HG03060 (cell line): ENCODE data around the gene CCSER2.
A peak's percentile ranks its signal among the peaks of the same experiment; 100 is the strongest.
"Not testable (repeated sequence)": the region's sequence is repeated elsewhere in the genome, so short reads cannot be mapped to it uniquely, and the experiment has no call there.

Experiments used
- ATAC-seq: cut with Tn5 transposase; IDR thresholded peaks from one replicate; pipeline ENCODE4 v1.9.1; 2021; ENCODE audit warnings: low read depth, moderate number of reproducible peaks; ENCODE audit not compliant: unreplicated experiment

CCSER2 gene

DNA sequence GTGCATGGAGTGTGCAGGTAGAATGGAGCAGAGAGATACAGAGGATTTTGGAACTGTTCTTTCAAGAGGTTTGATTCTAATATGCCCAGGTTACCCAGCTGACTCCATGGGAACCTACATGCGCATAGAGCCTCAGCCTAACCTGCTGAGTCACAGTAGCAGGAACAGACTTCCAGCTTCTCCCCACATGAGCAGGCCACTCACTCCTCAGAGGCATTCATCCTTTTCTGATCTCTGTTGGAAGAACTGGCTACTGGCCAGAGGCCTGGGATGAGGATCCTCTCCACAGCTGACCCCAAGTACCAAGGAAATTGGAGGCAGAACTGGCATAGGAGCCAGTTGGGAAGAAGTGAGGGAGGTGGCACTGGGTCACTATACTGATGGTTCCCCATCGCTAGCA lies 17.9 kb upstream of the CCSER2 start:
- no peak for ATAC-seq

GRCh38 chr10:84311576-84311975 lies 16.8 kb upstream of the CCSER2 start:
- ATAC-seq = no peak

DNA sequence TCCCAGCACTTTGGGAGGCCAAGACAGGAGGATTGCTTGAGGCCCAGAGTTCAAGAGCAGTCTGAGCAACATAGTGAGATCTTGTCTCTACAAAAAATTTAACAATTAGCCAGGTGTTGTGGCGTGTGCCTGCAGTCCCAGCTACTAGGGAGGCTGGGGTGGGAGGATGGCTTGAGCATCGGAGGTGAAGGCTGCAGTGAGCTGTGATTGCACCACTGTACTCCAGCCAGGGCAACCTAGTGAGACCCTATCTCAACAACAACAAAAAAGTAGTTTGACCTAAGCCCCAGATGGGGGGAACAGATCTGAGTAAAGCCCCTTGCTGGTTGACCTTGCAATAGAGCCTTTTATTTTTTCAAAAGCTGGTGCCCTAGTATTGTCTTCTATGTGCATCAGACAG lies 15.6 kb upstream of the CCSER2 start:
- no peak for ATAC-seq

GRCh38 chr10:84314275-84314674 lies 14.1 kb upstream of the CCSER2 start:
- no peak for ATAC-seq

GRCh38 chr10:84317174-84317573 lies 11.2 kb upstream of the CCSER2 start:
- ATAC-seq = no peak

GRCh38 chr10:84321902-84322301 lies 6.5 kb upstream of the CCSER2 start:
- ATAC-seq = no peak

DNA sequence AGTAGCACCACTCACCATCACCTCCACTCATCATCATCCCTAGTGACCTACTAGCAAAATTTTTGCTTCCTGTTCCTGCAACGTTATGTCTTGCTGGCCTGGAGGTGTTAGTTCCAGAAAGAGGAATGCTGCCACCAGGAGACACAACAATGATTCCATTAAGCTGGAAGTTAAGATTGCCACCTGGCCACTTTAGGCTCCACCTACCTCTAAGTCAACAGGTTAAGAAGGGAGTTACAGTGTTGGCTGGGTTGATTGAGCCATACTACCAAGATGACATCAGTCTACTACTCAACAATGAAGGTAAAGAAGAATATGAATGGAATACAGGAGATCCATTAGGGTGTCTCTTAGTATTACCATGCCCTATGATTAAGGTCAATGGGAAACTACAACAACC lies 4.8 kb upstream of the CCSER2 start:
- not testable (repeated sequence) for ATAC-seq

DNA sequence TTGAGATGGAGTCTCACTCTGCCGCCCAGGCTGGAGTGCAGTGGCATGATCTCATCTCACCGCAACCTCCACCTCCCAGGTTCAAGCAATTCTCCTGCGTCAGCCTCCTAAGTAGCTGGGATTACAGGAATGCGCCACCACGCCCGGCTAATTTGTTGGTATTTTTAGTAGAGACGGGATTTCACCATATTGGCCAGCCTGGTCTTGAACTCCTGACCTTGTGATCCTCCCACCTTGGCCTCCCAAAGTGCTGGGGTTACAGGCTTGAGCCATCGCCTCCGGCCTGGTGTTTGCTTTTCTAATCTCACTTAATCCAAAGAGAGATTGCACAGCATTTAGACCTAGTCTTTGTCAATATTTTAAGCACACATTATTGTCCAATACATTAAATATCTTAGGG lies 1.4 kb upstream of the CCSER2 start:
- ATAC-seq = not testable (repeated sequence)

- ATAC-seq = peak; percentile 20
These were observed 815 bp downstream of the CCSER2 start for GRCh38 chr10:84329196-84329611.

DNA sequence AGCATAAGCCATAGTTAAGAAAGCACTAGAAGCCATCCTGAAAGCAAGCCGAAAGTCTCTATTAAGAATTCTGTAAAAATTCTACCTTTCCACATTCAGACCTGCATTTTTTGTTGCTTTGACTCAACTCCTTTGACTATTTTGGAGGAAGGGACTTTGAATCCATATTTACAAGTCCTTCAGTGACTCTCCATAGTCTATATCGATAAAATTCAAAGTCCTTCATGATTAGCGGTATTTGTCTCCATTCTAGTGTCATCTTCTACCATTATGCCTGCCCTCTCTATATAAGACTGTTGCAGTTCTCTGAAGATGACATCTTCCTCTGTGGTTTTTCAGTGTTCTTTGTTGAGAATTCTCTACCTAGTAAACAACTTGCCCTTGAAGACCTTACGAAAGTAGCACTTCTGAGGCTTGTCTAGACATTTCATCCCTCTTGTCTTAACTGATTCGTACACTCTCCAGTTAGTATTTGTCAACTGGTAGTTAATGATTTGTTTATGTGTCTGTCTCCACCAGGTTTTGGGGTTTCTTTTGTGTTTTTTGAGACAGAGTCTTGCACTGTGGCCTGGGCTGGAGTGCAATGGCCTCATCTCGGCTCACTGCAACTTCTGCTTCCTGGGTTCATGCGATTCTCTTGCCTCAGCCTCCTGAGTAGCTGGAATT lies 1.7 kb downstream of the CCSER2 start:
- peak; percentile 59 for ATAC-seq

DNA sequence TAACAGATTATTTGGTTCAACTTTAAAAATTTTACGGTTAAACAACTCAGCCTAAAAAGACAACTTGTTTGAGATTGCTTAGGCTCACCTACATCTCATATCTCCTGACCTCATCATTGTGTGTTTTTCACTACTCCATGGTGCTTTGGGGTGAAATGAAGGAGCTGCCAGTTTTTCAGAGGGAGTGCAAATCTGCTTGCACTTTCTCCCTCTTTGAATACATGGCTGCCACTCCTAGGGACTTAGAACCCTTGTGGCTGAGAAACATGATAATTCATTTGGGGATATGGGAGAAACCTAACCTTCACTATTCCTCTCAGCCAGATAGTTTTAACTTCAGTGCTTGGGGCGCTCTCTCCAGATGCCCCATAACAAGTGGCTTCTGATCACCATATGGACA lies 2.7 kb downstream of the CCSER2 start:
- ATAC-seq = no peak

DNA sequence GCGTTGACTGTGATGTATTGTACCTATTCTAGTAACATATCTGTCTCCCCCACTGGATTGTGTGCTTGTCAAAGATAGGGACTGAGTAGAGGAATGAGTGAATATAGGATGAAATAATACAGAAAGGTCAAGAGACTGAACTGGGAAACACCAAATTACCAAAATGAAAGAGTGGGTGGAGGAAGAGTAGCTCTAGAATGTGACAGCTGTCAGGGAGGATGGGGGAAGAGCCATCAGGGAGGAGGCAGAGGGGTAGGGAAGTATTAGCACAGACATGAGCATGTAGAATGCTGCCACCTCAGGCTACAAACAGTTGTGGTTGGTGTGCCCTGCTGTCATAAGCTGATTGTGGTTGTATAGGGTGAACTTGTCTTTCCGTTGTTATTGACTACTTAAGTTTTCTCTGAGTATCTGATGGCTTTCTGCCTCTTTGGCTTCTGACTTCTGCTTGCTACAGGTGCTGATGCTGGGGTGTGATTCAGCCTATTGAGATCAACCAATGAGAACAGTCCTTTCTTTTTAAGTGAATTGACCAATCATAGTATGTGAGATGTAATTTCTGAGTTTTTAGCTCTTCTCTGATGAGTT lies 5.6 kb downstream of the CCSER2 start:
- ATAC-seq = peak; percentile 31

DNA sequence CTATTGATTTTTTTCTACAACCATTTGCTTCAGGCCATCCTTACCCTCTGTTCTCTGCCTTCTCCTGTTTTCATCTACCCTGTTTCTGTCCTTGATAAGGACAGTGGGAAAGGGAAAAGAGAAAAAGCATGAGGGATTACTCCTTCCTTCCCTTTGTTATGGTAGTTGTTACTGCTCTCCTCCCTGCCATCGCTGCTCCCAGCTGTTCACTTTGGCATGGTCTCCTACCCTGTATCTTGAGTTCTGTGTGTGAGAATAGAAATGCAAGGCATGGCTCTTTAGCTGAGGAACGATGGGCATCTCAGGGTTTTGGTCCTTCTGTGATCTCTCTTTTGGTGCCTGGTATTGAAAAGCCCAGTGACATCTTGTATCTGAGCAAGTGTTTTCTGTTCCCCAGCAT lies 6.4 kb downstream of the CCSER2 start:
- no peak for ATAC-seq

DNA sequence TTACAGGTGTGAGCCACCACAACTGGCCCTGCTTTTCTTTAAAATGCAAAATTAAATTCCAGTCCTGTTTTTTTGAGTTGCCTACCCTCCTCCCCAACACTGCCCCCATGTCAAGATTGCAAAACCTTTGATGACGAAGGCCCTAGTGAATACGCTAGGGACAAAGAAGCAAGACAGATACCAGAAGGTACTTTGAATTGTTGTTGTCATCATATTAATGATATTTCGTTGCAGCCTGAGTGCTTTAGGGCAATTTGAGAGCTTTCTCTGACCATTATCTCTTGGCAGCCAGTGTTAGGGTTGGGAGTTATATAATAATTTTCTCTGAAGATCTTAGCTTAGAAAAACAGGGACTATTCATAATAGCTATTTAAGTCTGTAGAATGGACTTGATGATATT lies 7.1 kb downstream of the CCSER2 start:
- no peak for ATAC-seq

DNA sequence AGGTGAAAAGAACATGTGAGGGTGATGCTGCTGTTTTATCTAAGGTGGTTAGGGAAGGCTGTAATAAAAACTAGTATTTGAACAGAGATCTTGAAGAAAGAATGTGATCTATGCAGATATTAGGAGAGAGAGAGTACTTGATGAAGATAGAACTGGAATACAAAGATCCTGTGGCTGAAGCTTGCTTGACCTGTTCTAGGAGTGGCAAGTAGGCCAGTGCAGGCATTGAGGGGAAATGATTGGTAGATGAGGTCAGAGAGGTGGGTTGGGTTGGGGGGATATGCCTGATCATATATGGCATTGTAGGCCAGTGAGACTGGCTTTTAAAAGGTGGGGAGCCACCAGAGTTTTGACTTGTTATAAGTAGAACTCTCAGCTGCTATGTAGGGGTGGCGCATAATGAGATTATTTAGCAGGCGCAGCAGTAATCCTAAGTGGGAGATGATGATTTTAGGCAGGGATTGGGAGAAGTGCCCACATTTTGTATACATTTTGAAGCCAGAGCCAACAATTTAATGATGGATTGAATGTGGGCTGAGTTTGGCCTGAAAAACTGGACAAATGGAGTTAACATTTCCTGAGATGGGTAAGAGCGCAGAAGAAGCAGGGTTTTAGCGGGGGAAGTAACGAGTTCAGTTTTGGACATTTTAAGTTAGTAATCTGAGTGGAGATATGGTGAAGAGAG lies 8.2 kb downstream of the CCSER2 start:
- no peak for ATAC-seq

- ATAC-seq = no peak
These were observed 8.8 kb downstream of the CCSER2 start for GRCh38 chr10:84337199-84337598.

DNA sequence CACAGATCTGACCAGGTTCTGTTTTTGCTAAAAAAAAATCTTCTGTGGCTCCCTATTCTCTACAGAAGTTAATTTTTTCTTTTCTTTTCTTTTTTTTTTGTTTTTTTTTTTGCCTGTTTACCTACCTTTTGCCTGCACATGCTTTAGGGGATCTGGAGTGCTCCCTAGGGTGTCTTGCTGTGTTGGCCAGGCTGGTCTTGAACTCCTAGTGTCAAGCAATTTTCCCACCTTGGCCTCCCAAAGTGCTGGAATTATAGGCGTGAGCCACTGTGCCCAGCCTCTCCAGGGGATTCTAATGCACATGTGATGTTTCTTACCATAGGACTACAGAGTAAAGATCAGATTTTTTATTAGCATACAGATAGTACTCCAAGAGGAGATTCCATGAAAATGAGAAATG lies 10.6 kb downstream of the CCSER2 start:
- no peak for ATAC-seq

DNA sequence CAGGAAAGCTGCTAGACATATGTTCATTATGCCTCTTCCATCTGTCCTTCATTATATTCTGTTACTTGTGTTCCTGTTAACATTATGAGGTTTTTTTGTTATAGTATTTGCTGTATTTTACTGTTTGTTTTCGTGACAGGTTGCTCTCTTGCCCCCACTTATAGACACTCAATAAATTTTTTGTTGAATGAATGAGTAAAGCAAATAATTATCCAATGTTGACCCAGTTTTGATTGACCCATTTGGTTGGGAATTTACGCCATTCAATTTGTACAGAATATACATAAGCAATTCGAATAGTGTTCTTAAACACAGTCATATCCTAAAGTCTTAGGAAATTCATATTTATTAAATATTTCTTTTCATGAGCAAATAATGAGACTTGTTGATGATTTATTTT lies 11.8 kb downstream of the CCSER2 start:
- no peak for ATAC-seq

GRCh38 chr10:84340632-84341537 lies 12.5 kb downstream of the CCSER2 start:
- no peak for ATAC-seq

DNA sequence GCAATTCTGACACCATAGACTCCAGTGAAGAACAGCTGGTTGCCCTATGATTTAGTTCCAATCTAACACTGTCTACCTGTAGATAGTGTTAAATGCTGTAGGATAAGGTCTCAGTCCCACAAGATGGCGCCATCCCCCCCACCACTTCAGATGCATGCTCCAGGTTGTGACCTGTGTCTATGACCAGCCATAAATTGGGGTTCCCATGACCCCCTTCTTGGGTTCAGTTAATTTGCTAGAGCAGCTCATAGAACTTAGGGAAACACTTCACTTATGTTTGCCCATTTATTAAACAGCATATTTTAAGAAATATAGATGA lies 13.1 kb downstream of the CCSER2 start:
- ATAC-seq = no peak

GRCh38 chr10:84341983-84342382 lies 13.6 kb downstream of the CCSER2 start:
- ATAC-seq = no peak
